Ovary (tissue), 3 donors: Measurements from ENCODE around the gene TBC1D14.

Experiments used
- CTCF ChIP-seq, 3 donors: fragments of 450-650 bp in 2 of 3; fragments of 200-600 bp in 1 of 3; IDR thresholded peaks; one replicate each; pipeline versions ENCODE4 v1.5.1 to v1.8.0; 2016 to 2022; ENCODE audit warnings: antibody characterized with exemption in 3 of 3, mild to moderate bottlenecking in 1 of 3
- EP300 ChIP-seq: sonication (generic); formaldehyde crosslinking; IDR thresholded peaks from one replicate; pipeline ENCODE4 v1.6.1; 2017; ENCODE audit warnings: antibody characterized with exemption
- POLR2A ChIP-seq: fragments of 450-650 bp; IDR thresholded peaks from one replicate; pipeline ENCODE4 v1.6.1; 2017; ENCODE audit warnings: antibody characterized with exemption, mild to moderate bottlenecking, moderate library complexity
- donor health status: DM: no; HTN: no; CAD: no.

- TF ChIP-seq CTCF (IDR thresholded peaks at IDR 0.05) (no peak), EP300 (no peak), POLR2A (no peak)
Observed at GRCh38 chr4:7066493-7066892, 156.9 kb downstream of the TBC1D14 start.
